Measurements from ENCODE around the gene HTR4. TPM values are rescaled to one million over a fixed set of nuclear protein-coding genes. Genes with fewer than 3 reads are reported as not detected.

Gene HTR4
- total RNA-seq, 5 donors from 2014 or later (not counting 1 experiment from before 2014, with no cell fraction given), result not detected

DNA sequence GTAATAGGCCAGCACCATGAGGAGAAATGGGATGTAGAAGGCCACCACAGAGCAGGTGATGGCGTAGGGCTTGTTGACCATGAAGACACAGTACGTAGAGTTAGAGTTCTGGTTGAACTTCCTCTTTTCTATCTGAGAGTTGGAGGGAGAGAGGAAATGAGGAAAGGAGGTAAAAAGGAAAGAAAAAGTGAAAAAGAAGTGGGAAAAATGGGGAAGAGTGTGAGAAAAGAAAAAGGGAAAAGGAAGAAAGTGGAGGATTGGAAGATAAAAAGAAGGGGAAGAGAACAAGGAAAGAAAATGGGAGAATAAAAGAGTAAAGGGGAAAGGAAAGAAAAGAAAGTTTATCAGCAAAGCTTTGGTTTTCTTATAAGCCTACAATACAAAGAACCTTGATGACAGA lies 144.4 kb downstream of the HTR4 start:
- H3K4me1 Mint-ChIP-seq, result no peaks in the 10 kb centered on the region
- Histone ChIP-seq H3K9me3 (no peaks in the 10 kb centered on the region), H3K27me3 (replicated peaks in 1 of 2; ENCODE audit: control insufficient read depth in 2 of 2, extremely low read depth in 1 of 2, insufficient read depth in 2 of 2, low read length in 1 of 2) (peaks cover 0 to 9% of the 10 kb centered on the region in 2 experiments), H3K27ac (ENCODE audit: low read length) (no peak overlapping the region), H3K4me1 (ENCODE audit: control insufficient read depth in 1 of 2, extremely low read depth in 1 of 2, insufficient read depth in 2 of 2, low read length in 2 of 2) (no peaks in the 10 kb centered on the region), H3K36me3 (ENCODE audit: control insufficient read depth in 2 of 2, extremely low read depth in 1 of 2, insufficient read depth in 1 of 2, low read length in 1 of 2) (no peaks in the 10 kb centered on the region), H3K4me3 (ENCODE audit: control insufficient read depth in 1 of 2, extremely low read depth in 1 of 2, low read length in 1 of 2) (no peak overlapping the region)
- WGBS (ENCODE audit: insufficient coverage), result 80% methylated on average over 2 of the region's 2 CpGs
- H3K27me3 Mint-ChIP-seq, result no peaks in the 10 kb centered on the region
- ChIA-PET CTCF (no interaction called here), POLR2A (no interaction called here)
- no peak overlapping the region for H3K4me3 Mint-ChIP-seq
- no peaks in the 10 kb centered on the region for H3K36me3 Mint-ChIP-seq
- no peak overlapping the region for H3K27ac Mint-ChIP-seq
- H3K9me3 Mint-ChIP-seq, result peaks cover 0 to 5% (median 0%) of the 10 kb centered on the region in 3 donors
- DNase-seq, result no peak
- ATAC-seq (replicated peaks in 1 of 4), result no peak

DNA sequence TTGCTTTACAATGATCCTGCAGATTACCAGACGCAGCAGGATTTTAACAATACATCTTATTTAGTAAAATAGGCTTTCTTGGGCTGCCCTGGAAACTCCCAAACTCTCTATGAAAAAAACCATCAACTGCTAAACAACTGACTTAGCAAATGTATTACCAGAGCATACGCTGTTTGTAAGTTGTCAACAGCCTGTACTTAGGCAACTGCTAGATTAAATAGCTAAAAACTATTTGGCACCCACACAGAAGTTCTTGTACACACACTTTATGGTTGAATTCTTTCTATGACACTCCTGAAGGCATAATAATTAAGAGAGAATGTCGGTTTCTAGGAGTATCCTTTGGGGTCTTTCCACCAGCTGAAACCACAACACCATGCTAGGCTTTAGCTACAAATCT lies 146.7 kb downstream of the HTR4 start:
- peaks cover 0 to 5% of the 10 kb centered on the region in 2 experiments for H3K27me3 ChIP-seq (replicated peaks in 1 of 2; ENCODE audit: control insufficient read depth in 2 of 2, extremely low read depth in 1 of 2, insufficient read depth in 2 of 2, low read length in 1 of 2)
- 100% methylated on average over 1 of the region's 3 CpGs for WGBS (ENCODE audit: insufficient coverage)
- CTCF ChIA-PET, result interaction anchor here in 1 of 2 donors (0.6 kb wide), 1 partner anchor 23 kb away, joined by 3 read pairs; no protein-coding TSS in a partner anchor
- H3K4me1 ChIP-seq (ENCODE audit: control insufficient read depth in 1 of 2, extremely low read depth in 1 of 2, insufficient read depth in 2 of 2, low read length in 2 of 2), result no peaks in the 10 kb centered on the region
- no peak overlapping the region for H3K4me3 Mint-ChIP-seq
- peaks cover 3% of the 10 kb centered on the region in 2 donors for H3K27me3 Mint-ChIP-seq
- H3K36me3 Mint-ChIP-seq, result no peaks in the 10 kb centered on the region
- no peak overlapping the region for H3K4me3 ChIP-seq (ENCODE audit: control insufficient read depth in 1 of 2, extremely low read depth in 1 of 2, low read length in 1 of 2)
- DNase-seq, result no peak
- H3K9me3 ChIP-seq, result no peaks in the 10 kb centered on the region
- no peak overlapping the region for H3K27ac Mint-ChIP-seq
- POLR2A ChIA-PET, result no interaction called here
- no peaks in the 10 kb centered on the region for H3K36me3 ChIP-seq (ENCODE audit: control insufficient read depth in 2 of 2, extremely low read depth in 1 of 2, insufficient read depth in 1 of 2, low read length in 1 of 2)
- H3K4me1 Mint-ChIP-seq, result no peaks in the 10 kb centered on the region
- H3K27ac ChIP-seq (ENCODE audit: low read length), result no peak overlapping the region
- peaks cover 0 to 5% (median 0%) of the 10 kb centered on the region in 3 donors for H3K9me3 Mint-ChIP-seq
- ATAC-seq (replicated peaks in 1 of 4), result no peak

DNA sequence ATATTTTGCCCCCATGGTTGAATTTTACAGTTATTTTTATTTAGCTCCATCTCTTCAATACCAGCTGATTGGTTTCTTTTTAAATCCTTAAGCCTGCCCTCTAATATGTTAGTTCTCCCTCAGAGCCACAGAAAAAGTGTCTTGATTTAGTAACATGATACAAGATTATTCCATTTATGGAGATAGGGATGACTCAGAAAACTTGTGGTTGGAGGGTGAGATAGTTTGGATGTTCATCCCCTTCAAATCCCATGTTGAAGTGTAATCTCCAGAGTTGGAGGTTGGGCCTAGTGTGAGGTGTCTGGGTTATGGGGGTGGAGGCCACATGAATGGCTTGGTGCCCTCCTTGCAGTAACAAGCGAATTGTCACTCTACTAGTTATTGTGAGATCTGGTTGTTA lies 154.9 kb downstream of the HTR4 start:
- no CpG with 5 or more reads among the region's 1 CpG for WGBS (ENCODE audit: insufficient coverage)

DNA sequence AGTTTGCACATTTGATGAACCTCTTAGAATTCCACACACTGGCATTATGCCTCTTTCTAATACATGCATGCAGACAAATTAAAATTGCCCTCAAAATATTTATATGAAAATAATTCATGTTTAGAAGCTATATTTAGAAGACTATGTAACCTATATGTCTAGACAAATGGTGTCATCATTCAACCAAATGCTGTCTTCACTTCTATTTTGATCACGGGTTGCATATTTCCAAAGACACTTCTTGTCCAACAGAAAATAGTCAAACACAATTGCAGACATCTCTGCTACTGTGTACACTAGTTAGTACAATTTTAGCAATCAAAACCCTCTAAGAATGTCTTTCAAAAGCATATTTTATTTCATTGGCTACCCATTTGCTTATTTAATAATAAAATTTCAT lies 156.6 kb downstream of the HTR4 start:
- H3K27me3 Mint-ChIP-seq, result peaks cover 17 to 20% of the 10 kb centered on the region in 2 donors
- ChIA-PET CTCF (no interaction called here), POLR2A (no interaction called here)
- H3K4me3 Mint-ChIP-seq, result no peak overlapping the region
- H3K27ac Mint-ChIP-seq, result no peak overlapping the region
- Histone ChIP-seq H3K4me1 (ENCODE audit: control insufficient read depth in 1 of 2, extremely low read depth in 1 of 2, insufficient read depth in 2 of 2, low read length in 2 of 2) (no peaks in the 10 kb centered on the region), H3K27me3 (replicated peaks in 1 of 2; ENCODE audit: control insufficient read depth in 2 of 2, extremely low read depth in 1 of 2, insufficient read depth in 2 of 2, low read length in 1 of 2) (peaks cover 0 to 3% of the 10 kb centered on the region in 2 experiments), H3K4me3 (ENCODE audit: control insufficient read depth in 1 of 2, extremely low read depth in 1 of 2, low read length in 1 of 2) (no peak overlapping the region), H3K36me3 (ENCODE audit: control insufficient read depth in 2 of 2, extremely low read depth in 1 of 2, insufficient read depth in 1 of 2, low read length in 1 of 2) (no peaks in the 10 kb centered on the region), H3K27ac (ENCODE audit: low read length) (no peak overlapping the region), H3K9me3 (no peaks in the 10 kb centered on the region)
- H3K36me3 Mint-ChIP-seq, result no peaks in the 10 kb centered on the region
- no peak for DNase-seq
- H3K4me1 Mint-ChIP-seq, result no peaks in the 10 kb centered on the region
- no peak for ATAC-seq (replicated peaks in 1 of 4)
- no peaks in the 10 kb centered on the region for H3K9me3 Mint-ChIP-seq
- no CpG with 5 or more reads among the region's 1 CpG for WGBS (ENCODE audit: insufficient coverage)

More for the DNA sequence above, 154.9 kb downstream of the HTR4 start:
- no peaks in the 10 kb centered on the region for H3K36me3 Mint-ChIP-seq
- Histone ChIP-seq H3K27ac (ENCODE audit: low read length) (no peak overlapping the region), H3K4me3 (ENCODE audit: control insufficient read depth in 1 of 2, extremely low read depth in 1 of 2, low read length in 1 of 2) (no peak overlapping the region), H3K36me3 (ENCODE audit: control insufficient read depth in 2 of 2, extremely low read depth in 1 of 2, insufficient read depth in 1 of 2, low read length in 1 of 2) (no peaks in the 10 kb centered on the region), H3K27me3 (replicated peaks in 1 of 2; ENCODE audit: control insufficient read depth in 2 of 2, extremely low read depth in 1 of 2, insufficient read depth in 2 of 2, low read length in 1 of 2) (peaks cover 0 to 3% of the 10 kb centered on the region in 2 experiments), H3K9me3 (no peaks in the 10 kb centered on the region), H3K4me1 (ENCODE audit: control insufficient read depth in 1 of 2, extremely low read depth in 1 of 2, insufficient read depth in 2 of 2, low read length in 2 of 2) (no peaks in the 10 kb centered on the region)
- H3K27me3 Mint-ChIP-seq, result peaks cover 14 to 22% of the 10 kb centered on the region in 2 donors
- no peak overlapping the region for H3K27ac Mint-ChIP-seq
- CTCF ChIA-PET, result no interaction called here
- H3K9me3 Mint-ChIP-seq, result no peaks in the 10 kb centered on the region
- no peak for DNase-seq
- no peak overlapping the region for H3K4me3 Mint-ChIP-seq
- POLR2A ChIA-PET, result no interaction called here
- ATAC-seq (replicated peaks in 1 of 4), result no peak
- H3K4me1 Mint-ChIP-seq, result no peaks in the 10 kb centered on the region

DNA sequence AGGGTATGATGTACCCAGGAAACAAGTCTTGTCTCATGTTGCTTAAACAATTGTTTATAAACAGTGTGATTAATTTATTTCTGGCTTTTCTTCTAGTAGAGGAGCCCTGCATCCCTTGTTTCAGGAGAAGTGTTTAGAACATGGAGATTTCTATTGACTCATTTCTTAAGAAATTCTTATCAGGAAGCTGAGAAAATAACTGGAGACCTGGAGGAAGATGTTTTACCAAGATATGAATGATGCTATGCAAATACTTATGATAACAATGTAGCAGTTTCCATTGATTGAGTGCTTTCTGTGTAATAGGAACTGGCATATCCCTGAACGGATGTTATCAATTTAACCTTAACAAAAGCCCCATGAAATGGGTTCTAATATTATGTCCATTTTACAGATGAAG lies 162.0 kb downstream of the HTR4 start:
- Mint-ChIP-seq H3K27me3 (peaks cover 18 to 27% of the 10 kb centered on the region in 2 donors), H3K36me3 (no peaks in the 10 kb centered on the region), H3K4me3 (no peak overlapping the region), H3K9me3 (no peaks in the 10 kb centered on the region), H3K4me1 (no peaks in the 10 kb centered on the region), H3K27ac (no peak overlapping the region)
- H3K27ac ChIP-seq (ENCODE audit: low read length), result no peak overlapping the region
- ChIA-PET CTCF (no interaction called here), POLR2A (no interaction called here)
- DNase-seq (no peak), ATAC-seq (replicated peaks in 1 of 4) (no peak)
- no peaks in the 10 kb centered on the region for H3K9me3 ChIP-seq
- H3K4me3 ChIP-seq (ENCODE audit: control insufficient read depth in 1 of 2, extremely low read depth in 1 of 2, low read length in 1 of 2), result no peak overlapping the region
- WGBS (ENCODE audit: insufficient coverage), result no CpG with 5 or more reads among the region's 1 CpG
- H3K4me1 ChIP-seq (ENCODE audit: control insufficient read depth in 1 of 2, extremely low read depth in 1 of 2, insufficient read depth in 2 of 2, low read length in 2 of 2), result no peaks in the 10 kb centered on the region
- H3K27me3 ChIP-seq (replicated peaks in 1 of 2; ENCODE audit: control insufficient read depth in 2 of 2, extremely low read depth in 1 of 2, insufficient read depth in 2 of 2, low read length in 1 of 2), result peaks cover 3% of the 10 kb centered on the region in 2 experiments
- no peaks in the 10 kb centered on the region for H3K36me3 ChIP-seq (ENCODE audit: control insufficient read depth in 2 of 2, extremely low read depth in 1 of 2, insufficient read depth in 1 of 2, low read length in 1 of 2)

DNA sequence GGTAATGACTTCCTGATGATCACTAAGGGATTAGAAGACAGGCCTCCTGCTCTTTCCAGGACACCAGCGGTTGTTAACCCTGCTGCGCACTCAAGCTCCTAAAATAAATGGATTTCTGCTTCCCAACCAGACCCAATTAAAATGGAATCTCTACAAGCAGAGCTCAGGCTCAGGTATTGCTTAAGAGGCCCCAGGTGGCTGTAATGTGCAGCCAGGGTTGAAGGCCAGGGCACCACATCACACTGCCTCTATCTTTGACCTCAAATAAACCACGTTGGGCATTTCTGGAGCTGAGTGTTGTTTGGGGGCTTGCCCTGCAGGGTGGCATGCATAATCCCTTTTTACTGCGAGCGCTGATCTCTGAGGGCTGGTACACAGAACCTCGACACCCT lies 162.5 kb downstream of the HTR4 start:
- ChIA-PET CTCF (no interaction called here), POLR2A (no interaction called here)
- H3K27me3 Mint-ChIP-seq, result peaks cover 17 to 30% of the 10 kb centered on the region in 2 donors
- no peaks in the 10 kb centered on the region for H3K9me3 Mint-ChIP-seq
- no peaks in the 10 kb centered on the region for H3K36me3 Mint-ChIP-seq
- H3K27ac ChIP-seq (ENCODE audit: low read length), result no peak overlapping the region
- no peak overlapping the region for H3K4me3 ChIP-seq (ENCODE audit: control insufficient read depth in 1 of 2, extremely low read depth in 1 of 2, low read length in 1 of 2)
- H3K4me1 ChIP-seq (ENCODE audit: control insufficient read depth in 1 of 2, extremely low read depth in 1 of 2, insufficient read depth in 2 of 2, low read length in 2 of 2), result no peaks in the 10 kb centered on the region
- H3K27ac Mint-ChIP-seq, result no peak overlapping the region
- DNase-seq (no peak), ATAC-seq (replicated peaks in 1 of 4) (no peak)
- H3K4me3 Mint-ChIP-seq, result no peak overlapping the region
- no peaks in the 10 kb centered on the region for H3K4me1 Mint-ChIP-seq
- H3K9me3 ChIP-seq, result no peaks in the 10 kb centered on the region
- H3K36me3 ChIP-seq (ENCODE audit: control insufficient read depth in 2 of 2, extremely low read depth in 1 of 2, insufficient read depth in 1 of 2, low read length in 1 of 2), result no peaks in the 10 kb centered on the region
- peaks cover 3% of the 10 kb centered on the region in 2 experiments for H3K27me3 ChIP-seq (replicated peaks in 1 of 2; ENCODE audit: control insufficient read depth in 2 of 2, extremely low read depth in 1 of 2, insufficient read depth in 2 of 2, low read length in 1 of 2)
- WGBS (ENCODE audit: insufficient coverage), result 82% methylated on average over 5 of the region's 6 CpGs

Data from T-cell (primary cell).